Trophoblast cell (in vitro differentiated cells and primary cell): Measurements from ENCODE around the gene MARK4.
"Not testable (repeated sequence)": the region's sequence is repeated elsewhere in the genome, so short reads cannot be mapped to it uniquely, and the experiment has no call there.

Source experiments
- DNase-seq, 2 donors: peaks; one replicate each; pipeline ENCODE4 v3.0.0-alpha.2; 2016
- H2AFZ ChIP-seq: 2 replicates; pipeline ENCODE4 v1.6.1; 2013; ENCODE audit warnings: low read length, moderate library complexity, mild to moderate bottlenecking; ENCODE audit not compliant: insufficient read depth, poor library complexity
- H2AK5ac ChIP-seq: 2 replicates; pipeline ENCODE4 v1.6.1; 2013; ENCODE audit warnings: mild to moderate bottlenecking, low read length
- H2BK120ac ChIP-seq: 2 replicates; pipeline ENCODE4 v1.6.1; 2013; ENCODE audit warnings: low read length, mild to moderate bottlenecking, moderate library complexity; ENCODE audit not compliant: insufficient read depth, poor library complexity
- H2BK12ac ChIP-seq: 2 replicates; pipeline ENCODE4 v1.6.1; 2013; ENCODE audit warnings: mild to moderate bottlenecking, low read length, moderate library complexity
- H2BK5ac ChIP-seq: 2 replicates; pipeline ENCODE4 v1.6.1; 2013; ENCODE audit warnings: low read length, low read depth, moderate library complexity, mild to moderate bottlenecking; ENCODE audit not compliant: poor library complexity
- H3K14ac ChIP-seq: 2 replicates; pipeline ENCODE4 v1.6.1; 2013; ENCODE audit warnings: mild to moderate bottlenecking, low read length
- H3K18ac ChIP-seq: 2 replicates; pipeline ENCODE4 v1.6.1; 2013; ENCODE audit warnings: mild to moderate bottlenecking, low read length
- H3K23ac ChIP-seq: 2 replicates; pipeline ENCODE4 v1.6.1; 2013; ENCODE audit warnings: low read length
- H3K27ac ChIP-seq: 2 replicates; pipeline ENCODE4 v1.5.1; 2013; ENCODE audit warnings: low read depth, mild to moderate bottlenecking, inconsistent platforms, low read length, moderate library complexity
- H3K27me3 ChIP-seq: 2 replicates; pipeline ENCODE4 v1.6.1; 2013; ENCODE audit warnings: inconsistent platforms, mild to moderate bottlenecking, low read length, moderate library complexity; ENCODE audit not compliant: insufficient read depth
- H3K36me3 ChIP-seq, 2 experiments: 1 replicate in 1 of 2; 2 replicates in 1 of 2; pipeline ENCODE4 v1.6.1; 2013; ENCODE audit warnings: low read length in 2 of 2, mild to moderate bottlenecking in 2 of 2, moderate library complexity in 1 of 2; ENCODE audit not compliant: insufficient read depth in 2 of 2, control insufficient read depth in 1 of 2
- H3K4ac ChIP-seq: 2 replicates; pipeline ENCODE4 v1.6.1; 2013; ENCODE audit warnings: low read depth, mild to moderate bottlenecking, low read length, moderate library complexity
- H3K4me1 ChIP-seq, 2 experiments: 1 replicate in 1 of 2; 2 replicates in 1 of 2; pipeline ENCODE4 v1.6.1; 2013; ENCODE audit warnings: low read length in 2 of 2, mild to moderate bottlenecking in 2 of 2, moderate library complexity in 1 of 2; ENCODE audit not compliant: insufficient read depth in 2 of 2, control insufficient read depth in 1 of 2
- H3K4me2 ChIP-seq: 2 replicates; pipeline ENCODE4 v1.6.1; 2013; ENCODE audit warnings: inconsistent platforms, mild to moderate bottlenecking, low read length, moderate library complexity
- H3K4me3 ChIP-seq: 2 replicates; pipeline ENCODE4 v1.5.1; 2013; ENCODE audit warnings: mild to moderate bottlenecking, low read depth, low read length, inconsistent platforms
- H3K79me1 ChIP-seq: one replicate; pipeline ENCODE4 v1.6.1; 2013; ENCODE audit warnings: low read length
- H3K79me2 ChIP-seq: 2 replicates; pipeline ENCODE4 v1.6.1; 2013; ENCODE audit warnings: low read length, mild to moderate bottlenecking; ENCODE audit not compliant: control insufficient read depth, insufficient read depth, poor library complexity
- H3K9ac ChIP-seq: 2 replicates; pipeline ENCODE4 v1.6.1; 2013; ENCODE audit warnings: mild to moderate bottlenecking, low read length
- H3K9me3 ChIP-seq: 2 replicates; pipeline ENCODE4 v1.6.1; 2013; ENCODE audit warnings: low read depth, mild to moderate bottlenecking, control low read depth, inconsistent platforms, low read length; ENCODE audit not compliant: insufficient read depth
- H4K12ac ChIP-seq: 2 replicates; pipeline ENCODE4 v1.6.1; 2013; ENCODE audit warnings: low read depth, mild to moderate bottlenecking, low read length, moderate library complexity
- H4K8ac ChIP-seq: 2 replicates; pipeline ENCODE4 v1.6.1; 2013; ENCODE audit warnings: low read depth, mild to moderate bottlenecking, low read length, moderate library complexity
- H4K91ac ChIP-seq: one replicate; pipeline ENCODE4 v1.6.1; 2013; ENCODE audit warnings: low read depth, mild to moderate bottlenecking, low read length, moderate library complexity
- WGBS: extraction: QIAGEN DNeasy Blood & Tissue Kit; methylation state at CpG from one replicate; pipeline ENCODE4 v1.1.7; 2013; ENCODE audit warnings: missing lambda C conversion rate; ENCODE audit not compliant: insufficient read length, insufficient coverage; ENCODE audit errors: extremely low coverage; 5-methylcytosine and 5-hydroxymethylcytosine counted together

Gene MARK4

GRCh38 chr19:45327404-45328143 lies 76.5 kb downstream of the MARK4 start:
- Histone ChIP-seq H2BK12ac (no peak overlapping the region), H3K27ac (no peak overlapping the region), H3K79me2 (no peaks in the 10 kb centered on the region), H2BK120ac (no peak overlapping the region), H3K4me1 (peaks cover 0 to 5% of the 10 kb centered on the region in 2 experiments), H2AK5ac (no peak overlapping the region), H3K4me3 (no peak overlapping the region), H3K4me2 (no peak overlapping the region), H3K14ac (no peak overlapping the region), H3K27me3 (peaks cover 4% of the 10 kb centered on the region), H3K4ac (no peak overlapping the region), H4K91ac (no peak overlapping the region), H3K36me3 (no peaks in the 10 kb centered on the region), H3K9me3 (no peaks in the 10 kb centered on the region), H3K79me1 (no peaks in the 10 kb centered on the region), H2BK5ac (no peak overlapping the region), H3K18ac (no peak overlapping the region), H3K23ac (no peak overlapping the region), H4K8ac (no peak overlapping the region), H2AFZ (no peak overlapping the region), H4K12ac (no peak overlapping the region), H3K9ac (no peak overlapping the region)
- no CpG with 5 or more reads among the region's 13 CpGs for WGBS
- no peak for DNase-seq

DNA sequence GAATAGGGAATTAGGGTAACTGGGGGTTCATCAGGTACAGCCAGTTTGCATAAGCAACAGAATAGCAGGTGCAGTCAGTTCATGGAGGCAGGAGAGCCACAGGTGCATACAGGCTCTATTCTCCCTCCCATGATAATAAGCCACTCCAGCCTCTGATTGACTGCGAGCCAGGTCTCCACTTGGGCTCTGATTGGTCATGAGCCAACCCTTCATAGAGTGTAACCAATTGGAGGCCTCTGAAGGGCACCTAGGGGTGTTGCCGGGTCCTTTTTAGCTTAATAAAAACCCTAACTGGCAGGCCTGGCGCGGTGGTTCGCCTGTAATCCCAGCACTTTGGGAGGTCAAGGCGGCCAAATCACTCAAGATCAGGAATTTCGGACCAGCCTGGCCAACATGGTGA lies 80.3 kb downstream of the MARK4 start:
- H4K8ac ChIP-seq, result no peak overlapping the region
- no peak overlapping the region for H3K4me3 ChIP-seq
- H4K12ac ChIP-seq, result no peak overlapping the region
- peaks cover 0 to 1% of the 10 kb centered on the region in 2 experiments for H3K4me1 ChIP-seq
- no peak for DNase-seq
- no peak overlapping the region for H2AK5ac ChIP-seq
- H3K9ac ChIP-seq, result no peak overlapping the region
- H3K18ac ChIP-seq, result no peak overlapping the region
- no peaks in the 10 kb centered on the region for H3K79me2 ChIP-seq
- H2AFZ ChIP-seq, result no peak overlapping the region
- no CpG with 5 or more reads among the region's 7 CpGs for WGBS
- no peak overlapping the region for H3K27ac ChIP-seq
- no peak overlapping the region for H2BK12ac ChIP-seq
- H3K4ac ChIP-seq, result no peak overlapping the region
- no peaks in the 10 kb centered on the region for H3K36me3 ChIP-seq
- no peak overlapping the region for H3K4me2 ChIP-seq
- H3K79me1 ChIP-seq, result no peaks in the 10 kb centered on the region
- no peak overlapping the region for H2BK5ac ChIP-seq
- no peak overlapping the region for H3K14ac ChIP-seq
- H4K91ac ChIP-seq, result no peak overlapping the region
- H2BK120ac ChIP-seq, result no peak overlapping the region
- H3K27me3 ChIP-seq, result no peaks in the 10 kb centered on the region
- peaks cover 2% of the 10 kb centered on the region for H3K9me3 ChIP-seq
- H3K23ac ChIP-seq, result no peak overlapping the region

DNA sequence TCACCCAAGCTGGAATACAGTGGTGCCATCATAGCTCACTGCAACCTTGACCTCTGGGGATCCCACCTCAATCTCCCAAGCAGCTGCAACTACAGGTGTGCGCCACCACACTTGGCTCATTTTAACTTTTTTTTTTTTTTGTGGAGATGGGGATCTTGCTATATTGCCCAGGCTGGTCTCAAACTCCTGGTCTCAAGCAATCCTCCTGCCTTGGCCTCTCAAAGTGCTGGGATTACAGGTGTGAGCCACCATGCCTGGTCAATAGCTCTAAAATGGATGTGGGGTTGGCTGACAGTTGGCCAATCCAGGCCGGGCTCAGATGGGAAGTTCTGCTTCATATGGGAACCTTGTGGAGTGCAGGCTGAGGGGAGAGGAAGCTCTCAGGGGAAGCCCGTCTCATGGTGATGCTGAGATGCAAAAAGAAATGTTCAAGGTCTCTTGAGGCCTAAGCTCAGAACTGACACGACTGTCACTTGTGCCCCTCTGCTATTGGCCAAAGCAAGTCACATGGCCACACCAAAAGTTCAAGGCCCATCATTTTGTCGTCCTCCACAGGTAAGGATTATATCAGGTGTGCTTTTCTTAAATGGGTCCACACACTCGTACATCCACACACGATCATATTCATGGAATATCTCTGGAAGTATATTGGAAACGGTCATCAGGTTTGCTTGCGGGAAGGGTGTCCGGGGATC lies 82.7 kb downstream of the MARK4 start:
- no peak overlapping the region for H4K12ac ChIP-seq
- no peak overlapping the region for H3K23ac ChIP-seq
- no peaks in the 10 kb centered on the region for H3K79me1 ChIP-seq
- no peak overlapping the region for H3K27ac ChIP-seq
- H2AFZ ChIP-seq, result no peak overlapping the region
- DNase-seq, result no peak
- no peaks in the 10 kb centered on the region for H3K79me2 ChIP-seq
- no peaks in the 10 kb centered on the region for H3K4me1 ChIP-seq
- no peak overlapping the region for H3K9ac ChIP-seq
- no peaks in the 10 kb centered on the region for H3K27me3 ChIP-seq
- H3K4ac ChIP-seq, result no peak overlapping the region
- H3K9me3 ChIP-seq, result peaks cover 2% of the 10 kb centered on the region
- no peak overlapping the region for H2AK5ac ChIP-seq
- no peaks in the 10 kb centered on the region for H3K36me3 ChIP-seq
- no peak overlapping the region for H3K14ac ChIP-seq
- WGBS, result no CpG with 5 or more reads among the region's 10 CpGs
- H2BK120ac ChIP-seq, result no peak overlapping the region
- no peak overlapping the region for H3K4me3 ChIP-seq
- H3K4me2 ChIP-seq, result no peak overlapping the region
- H4K91ac ChIP-seq, result no peak overlapping the region
- H2BK12ac ChIP-seq, result no peak overlapping the region
- H4K8ac ChIP-seq, result no peak overlapping the region
- H2BK5ac ChIP-seq, result no peak overlapping the region
- H3K18ac ChIP-seq, result no peak overlapping the region

DNA sequence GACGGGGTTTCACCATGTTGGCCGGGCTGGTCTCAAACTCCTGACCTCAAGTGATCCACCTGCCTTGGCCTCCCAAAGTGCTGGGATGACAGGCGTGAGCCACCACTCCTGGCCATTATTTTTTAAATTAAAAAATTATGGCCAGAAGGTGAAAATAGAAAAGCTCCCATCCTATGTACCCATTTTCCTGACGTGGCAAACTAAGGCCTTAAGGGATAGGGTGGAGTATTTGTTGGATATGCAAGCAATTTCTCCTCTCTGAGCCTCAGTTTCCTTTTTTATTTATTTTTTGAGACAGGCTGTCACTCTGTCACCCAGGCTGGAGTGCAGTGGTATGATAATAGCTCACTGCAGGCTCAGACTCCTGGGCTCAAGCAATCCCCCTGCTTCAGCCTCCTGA lies 83.8 kb downstream of the MARK4 start:
- not testable (repeated sequence) for H3K4me1 ChIP-seq, H3K23ac ChIP-seq, H3K79me1 ChIP-seq, H2BK120ac ChIP-seq, H3K79me2 ChIP-seq, H3K4ac ChIP-seq, H3K36me3 ChIP-seq, H3K27me3 ChIP-seq, H3K9ac ChIP-seq, H4K8ac ChIP-seq, DNase-seq, H3K18ac ChIP-seq, H2AK5ac ChIP-seq, H4K12ac ChIP-seq, H3K9me3 ChIP-seq, H2AFZ ChIP-seq, H3K14ac ChIP-seq, H3K4me2 ChIP-seq, H3K27ac ChIP-seq, H4K91ac ChIP-seq, H2BK5ac ChIP-seq, H2BK12ac ChIP-seq, H3K4me3 ChIP-seq
- WGBS, result no CpG with 5 or more reads among the region's 4 CpGs
